Ishikawa (cell line): ENCODE results near the gene SLC8A1.

Source experiments
- CEBPB ChIP-seq: IDR thresholded peaks from 2 replicates; pipeline ENCODE4 v1.6.1; 2012
- CREB1 ChIP-seq: IDR thresholded peaks from 2 replicates; pipeline ENCODE4 v1.6.1; 2012; ENCODE audit warnings: low read depth
- EGR1 ChIP-seq: IDR thresholded peaks from 2 replicates; pipeline ENCODE4 v1.6.1; 2012
- EP300 ChIP-seq: IDR thresholded peaks from 2 replicates; pipeline ENCODE4 v1.6.1; 2012; ENCODE audit warnings: borderline replicate concordance
- FOXM1 ChIP-seq: IDR thresholded peaks from 2 replicates; pipeline ENCODE4 v1.6.1; 2012; ENCODE audit warnings: low read depth, borderline replicate concordance
- MAX ChIP-seq: IDR thresholded peaks from 2 replicates; pipeline ENCODE4 v1.6.1; 2012
- NFIC ChIP-seq: IDR thresholded peaks from 2 replicates; pipeline ENCODE4 v1.6.1; 2012
- RAD21 ChIP-seq: IDR thresholded peaks from 2 replicates; pipeline ENCODE4 v1.6.1; 2012; ENCODE audit warnings: low read depth
- REST ChIP-seq: IDR thresholded peaks from 2 replicates; pipeline ENCODE4 v1.6.1; 2012; ENCODE audit warnings: low read depth, mild to moderate bottlenecking
- TAF1 ChIP-seq: IDR thresholded peaks from 2 replicates; pipeline ENCODE4 v1.6.1; 2012; ENCODE audit warnings: low read depth, mild to moderate bottlenecking
- TCF12 ChIP-seq: IDR thresholded peaks from 2 replicates; pipeline ENCODE4 v1.6.1; 2012; ENCODE audit warnings: low read depth
- TEAD4 ChIP-seq: IDR thresholded peaks from 2 replicates; pipeline ENCODE4 v1.6.1; 2012
- USF1 ChIP-seq: IDR thresholded peaks from 2 replicates; pipeline ENCODE4 v1.6.1; 2012
- YY1 ChIP-seq: IDR thresholded peaks from 2 replicates; pipeline ENCODE4 v1.6.1; 2012; ENCODE audit warnings: low read depth
- ZBTB7A ChIP-seq: IDR thresholded peaks from 2 replicates; pipeline ENCODE4 v1.6.1; 2012; ENCODE audit warnings: low read depth

Gene SLC8A1

GRCh38 chr2:40184551-40184950 lies 267.3 kb downstream of the SLC8A1 start:
- TF ChIP-seq CEBPB = no peak

- TF ChIP-seq REST (no peak), TCF12 (no peak), FOXM1 (no peak)
Observed at GRCh38 chr2:40181855-40182254, 270.0 kb downstream of the SLC8A1 start.

GRCh38 chr2:40179801-40180200 lies 272.1 kb downstream of the SLC8A1 start:
- no peak for TF ChIP-seq TCF12
- no peak for TF ChIP-seq EGR1
- TF ChIP-seq MAX = no peak
- TF ChIP-seq EP300 = no peak
- TF ChIP-seq NFIC = no peak
- no peak for TF ChIP-seq RAD21
- no peak for TF ChIP-seq CREB1
- TF ChIP-seq TAF1 = no peak
- no peak for TF ChIP-seq CEBPB
- no peak for TF ChIP-seq REST
- TF ChIP-seq ZBTB7A = no peak
- no peak for TF ChIP-seq FOXM1
- TF ChIP-seq TEAD4 = no peak
- no peak for TF ChIP-seq YY1
- TF ChIP-seq USF1 = no peak

DNA sequence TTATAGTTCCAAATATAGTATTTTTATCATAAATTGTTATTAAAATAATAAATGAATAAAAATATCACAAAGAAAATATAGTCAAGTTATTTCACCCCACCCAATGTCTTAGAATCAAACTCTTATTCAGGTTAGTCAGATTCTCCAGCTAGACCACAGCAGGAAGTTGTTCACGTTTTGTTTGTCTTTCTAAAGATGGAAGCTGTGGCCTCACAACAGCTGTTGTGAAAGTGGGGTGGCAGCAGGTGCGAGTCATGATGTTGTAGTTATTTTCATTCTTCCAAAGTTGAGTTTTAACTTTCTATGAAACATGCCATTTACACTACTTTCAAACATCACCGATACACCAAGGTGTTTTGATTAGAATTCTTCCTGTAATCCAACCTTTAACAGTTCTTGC lies 272.9 kb downstream of the SLC8A1 start:
- TF ChIP-seq TEAD4 (no peak), FOXM1 (no peak), ZBTB7A (no peak), TCF12 (no peak), YY1 (no peak), REST (no peak), EGR1 (no peak), NFIC (no peak)

GRCh38 chr2:40178171-40178778 lies 273.6 kb downstream of the SLC8A1 start:
- no peak for TF ChIP-seq REST
- no peak for TF ChIP-seq MAX
- no peak for TF ChIP-seq TCF12
- no peak for TF ChIP-seq EP300
- no peak for TF ChIP-seq FOXM1
